GM12892 (cell line): ENCODE results near the gene MYPN.
"Not testable (repeated sequence)": the region's sequence is repeated elsewhere in the genome, so short reads cannot be mapped to it uniquely, and the experiment has no call there.

ENCODE experiments used
- POLR2A ChIP-seq: IDR thresholded peaks from 2 replicates; pipeline ENCODE4 v1.6.1; 2011; ENCODE audit warnings: low read depth, low read length, control low read depth
- POLR2AphosphoS5 ChIP-seq: IDR thresholded peaks from 2 replicates; pipeline ENCODE4 v1.6.1; 2011; ENCODE audit warnings: low read depth, low read length, control low read depth
- TAF1 ChIP-seq: IDR thresholded peaks from 2 replicates; pipeline ENCODE4 v1.6.1; 2011; ENCODE audit warnings: low read depth, mild to moderate bottlenecking, control low read depth, low read length, borderline replicate concordance

GRCh38 chr10:68076081-68076480 is 33.2 kb upstream of the MYPN start:
- TF ChIP-seq POLR2AphosphoS5, POLR2A, TAF1: not testable (repeated sequence)
